Left ventricle myocardium inferior (tissue), 1 donor: Measurements from ENCODE around the gene ZSCAN22. TPM values are rescaled to one million over a fixed set of nuclear protein-coding genes. Genes with fewer than 3 reads are reported as not detected.

ENCODE experiments used
- DNase-seq: peaks from one replicate; pipeline ENCODE4 v3.0.0-alpha.2; 2020
- H3K27ac ChIP-seq: fragments of 200-600 bp; replicated peaks from 2 replicates; pipeline ENCODE4 v1.8.0; 2021
- H3K27me3 ChIP-seq: fragments of 200-600 bp; 2 replicates; pipeline ENCODE4 v1.8.0; 2021; ENCODE audit warnings: low read depth
- H3K36me3 ChIP-seq: fragments of 200-600 bp; 2 replicates; pipeline ENCODE4 v1.8.0; 2021
- H3K4me1 ChIP-seq: fragments of 200-600 bp; 2 replicates; pipeline ENCODE4 v1.8.0; 2021
- H3K4me3 ChIP-seq: fragments of 200-600 bp; 2 replicates; pipeline ENCODE4 v1.8.0; 2021; ENCODE audit warnings: mild to moderate bottlenecking, moderate library complexity
- H3K9me3 ChIP-seq: fragments of 200-600 bp; replicated peaks from 2 replicates; pipeline ENCODE4 v1.8.0; 2021
- intact Hi-C: fragments of 100-400 bp; cut with micrococcal nuclease; formaldehyde crosslinking; loops from one replicate; pipeline ENCODE4 v1.11.0; 2022
- total RNA-seq: library from RNA; stranded (reverse); fragmentation: NEBNext Ultra II Directional; extraction: Animal tissue kit (Norgen Biotek cat#: 25700); gene quantifications from one replicate; pipeline ENCODE4 v1.2.1, GENCODE V29; 2021
- TF ChIP-seq, protein P1 (sequence below): fragments of 200-600 bp; IDR thresholded peaks from 2 replicates; pipeline ENCODE4 v1.8.0; 2021; ENCODE audit warnings: antibody characterized with exemption, mild to moderate bottlenecking, borderline replicate concordance
- donor health status: DM: no; HTN: yes; CAD: no; lungs with severe emphysema.

ZSCAN22 gene
- total RNA-seq, 1 donor from 2014 or later = 1.8 TPM

DNA sequence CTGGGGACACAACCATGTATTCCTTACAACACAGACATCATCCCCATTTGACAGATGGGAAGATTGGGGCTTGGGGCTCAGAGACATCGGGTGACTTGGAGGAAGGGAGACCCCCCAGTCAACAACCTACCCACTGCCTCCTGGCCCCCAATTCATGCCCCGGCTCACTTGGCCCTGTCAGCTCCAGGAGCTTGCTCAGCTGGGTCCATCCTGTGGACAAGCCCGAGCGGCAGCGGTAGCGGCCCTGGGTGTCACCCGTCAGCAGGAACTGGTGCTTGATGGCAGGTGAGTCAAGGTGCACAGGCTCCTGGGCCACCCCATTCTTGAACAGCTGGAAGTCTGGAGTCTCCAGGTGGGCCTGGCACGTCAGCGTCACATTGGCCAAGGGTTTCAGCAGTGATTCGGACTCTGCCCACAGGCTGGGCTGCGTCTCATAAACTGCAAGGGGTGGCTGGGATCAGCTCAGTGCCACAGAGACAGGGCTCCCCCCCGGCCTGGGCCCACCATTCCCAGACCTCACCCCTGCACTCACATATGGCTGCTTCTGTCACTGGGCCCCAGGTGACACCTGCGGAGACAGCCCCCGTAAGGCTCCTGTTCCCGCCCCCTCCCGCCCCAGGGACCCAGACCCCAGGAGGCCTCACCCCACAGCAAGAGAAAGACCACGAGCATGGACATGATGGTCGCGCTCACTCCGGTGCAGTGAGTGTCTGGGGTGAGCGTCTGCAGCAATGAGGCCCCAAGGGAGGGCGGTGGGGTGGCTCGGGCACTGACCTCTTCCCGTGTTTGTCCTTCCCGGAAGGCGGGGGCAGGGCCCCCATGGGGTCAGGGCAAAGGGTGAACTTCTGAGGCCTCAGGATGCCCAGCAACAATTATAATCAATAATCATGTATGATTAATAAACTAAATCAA, 26.2 kb downstream of the ZSCAN22 start, which contains the start of gene A1BG:
A1BG (minus strand) TSS at position 733 of the 912 bp plus-strand sequence; CDS start at position 678, 55 bp downstream.
- H3K4me1 ChIP-seq = peaks cover 44% of the 10 kb centered on the region
- H3K4me3 ChIP-seq = no peak within 1 kb of the TSS
- TF ChIP-seq, protein P1, sequence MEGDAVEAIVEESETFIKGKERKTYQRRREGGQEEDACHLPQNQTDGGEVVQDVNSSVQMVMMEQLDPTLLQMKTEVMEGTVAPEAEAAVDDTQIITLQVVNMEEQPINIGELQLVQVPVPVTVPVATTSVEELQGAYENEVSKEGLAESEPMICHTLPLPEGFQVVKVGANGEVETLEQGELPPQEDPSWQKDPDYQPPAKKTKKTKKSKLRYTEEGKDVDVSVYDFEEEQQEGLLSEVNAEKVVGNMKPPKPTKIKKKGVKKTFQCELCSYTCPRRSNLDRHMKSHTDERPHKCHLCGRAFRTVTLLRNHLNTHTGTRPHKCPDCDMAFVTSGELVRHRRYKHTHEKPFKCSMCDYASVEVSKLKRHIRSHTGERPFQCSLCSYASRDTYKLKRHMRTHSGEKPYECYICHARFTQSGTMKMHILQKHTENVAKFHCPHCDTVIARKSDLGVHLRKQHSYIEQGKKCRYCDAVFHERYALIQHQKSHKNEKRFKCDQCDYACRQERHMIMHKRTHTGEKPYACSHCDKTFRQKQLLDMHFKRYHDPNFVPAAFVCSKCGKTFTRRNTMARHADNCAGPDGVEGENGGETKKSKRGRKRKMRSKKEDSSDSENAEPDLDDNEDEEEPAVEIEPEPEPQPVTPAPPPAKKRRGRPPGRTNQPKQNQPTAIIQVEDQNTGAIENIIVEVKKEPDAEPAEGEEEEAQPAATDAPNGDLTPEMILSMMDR = no peak
- no peaks in the 10 kb centered on the region for H3K9me3 ChIP-seq
- no peak within 1 kb of the TSS for H3K27ac ChIP-seq
- no peaks in the 10 kb centered on the region for H3K36me3 ChIP-seq
- intact Hi-C loops = no loop called here
- H3K27me3 ChIP-seq = peaks cover 100% of the 10 kb centered on the region
- no peak for DNase-seq

DNA sequence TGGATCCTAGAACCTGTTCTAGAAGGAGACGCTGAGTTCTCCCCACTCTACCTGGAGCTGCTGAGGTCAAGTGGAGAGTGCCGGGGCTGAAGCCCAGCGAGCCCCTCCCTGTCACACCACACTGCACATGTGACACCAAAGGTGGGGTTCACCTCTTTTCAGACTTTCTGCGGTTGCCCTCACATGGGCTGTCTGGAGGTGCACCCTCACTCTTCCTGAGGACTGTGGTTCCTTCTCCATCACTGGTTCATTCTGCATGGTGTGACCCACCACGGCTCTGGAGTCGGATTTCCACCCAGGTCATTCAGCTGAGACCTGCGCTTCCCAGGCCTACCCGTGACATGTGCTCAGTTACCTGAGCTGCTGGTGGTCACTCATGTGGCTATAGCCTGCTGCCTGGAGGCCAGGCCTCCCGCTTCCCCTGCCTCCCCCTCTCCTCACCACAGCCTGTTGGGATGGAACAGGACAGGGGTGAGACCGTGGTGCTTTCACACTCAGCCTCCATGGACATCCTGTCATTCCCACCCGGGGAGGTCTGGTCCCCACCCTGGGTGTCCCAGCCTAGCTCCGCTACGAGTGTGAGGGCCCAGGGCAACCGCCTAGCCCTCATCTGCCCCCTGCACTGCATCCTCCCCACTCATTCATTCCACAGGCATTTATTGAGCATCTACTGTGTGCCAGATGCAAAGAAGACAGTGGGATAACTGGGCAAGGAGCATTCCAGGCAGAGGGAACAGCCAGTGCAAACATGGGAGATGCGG, 27.1 kb downstream of the ZSCAN22 start:
- Histone ChIP-seq H3K9me3 (no peaks in the 10 kb centered on the region), H3K4me3 (no peak overlapping the region), H3K36me3 (no peaks in the 10 kb centered on the region), H3K4me1 (peaks cover 38% of the 10 kb centered on the region), H3K27ac (no peak overlapping the region), H3K27me3 (peaks cover 95% of the 10 kb centered on the region)
- intact Hi-C loops = no loop called here
- DNase-seq = no peak
- TF ChIP-seq, protein P1 = no peak

DNA sequence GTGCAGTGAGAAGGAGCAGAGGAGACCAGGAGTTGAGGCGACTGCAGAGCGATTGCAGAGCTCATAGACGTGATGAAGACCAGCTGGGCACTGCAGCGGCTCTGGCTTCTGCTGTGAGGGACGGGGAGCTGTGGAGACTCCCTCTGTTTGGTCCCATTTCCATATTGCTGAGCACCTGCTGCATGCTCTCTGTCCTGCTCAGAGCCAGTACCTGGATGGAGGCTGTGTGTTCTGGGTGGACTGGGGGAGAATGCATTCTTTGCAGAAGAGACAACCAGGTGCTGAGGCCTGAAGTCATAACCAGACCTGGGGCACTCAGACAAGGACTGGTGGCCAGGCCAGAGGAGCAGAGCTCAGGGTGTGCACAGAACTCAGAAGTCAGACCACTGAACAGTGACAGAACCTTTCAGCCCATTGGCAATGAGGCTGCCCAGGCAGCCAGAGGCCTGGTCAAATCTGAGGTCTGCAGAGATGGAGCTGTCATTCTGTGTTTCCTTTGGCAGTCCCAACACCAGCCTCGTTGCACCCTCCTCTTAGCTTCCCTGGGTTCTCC, 27.8 kb downstream of the ZSCAN22 start:
- Histone ChIP-seq H3K4me1 (peaks cover 38% of the 10 kb centered on the region), H3K27me3 (peaks cover 88% of the 10 kb centered on the region), H3K9me3 (no peaks in the 10 kb centered on the region), H3K27ac (no peak overlapping the region), H3K36me3 (no peaks in the 10 kb centered on the region), H3K4me3 (no peak overlapping the region)
- TF ChIP-seq, protein P1 = no peak
- intact Hi-C loops = no loop called here
- DNase-seq = no peak

DNA sequence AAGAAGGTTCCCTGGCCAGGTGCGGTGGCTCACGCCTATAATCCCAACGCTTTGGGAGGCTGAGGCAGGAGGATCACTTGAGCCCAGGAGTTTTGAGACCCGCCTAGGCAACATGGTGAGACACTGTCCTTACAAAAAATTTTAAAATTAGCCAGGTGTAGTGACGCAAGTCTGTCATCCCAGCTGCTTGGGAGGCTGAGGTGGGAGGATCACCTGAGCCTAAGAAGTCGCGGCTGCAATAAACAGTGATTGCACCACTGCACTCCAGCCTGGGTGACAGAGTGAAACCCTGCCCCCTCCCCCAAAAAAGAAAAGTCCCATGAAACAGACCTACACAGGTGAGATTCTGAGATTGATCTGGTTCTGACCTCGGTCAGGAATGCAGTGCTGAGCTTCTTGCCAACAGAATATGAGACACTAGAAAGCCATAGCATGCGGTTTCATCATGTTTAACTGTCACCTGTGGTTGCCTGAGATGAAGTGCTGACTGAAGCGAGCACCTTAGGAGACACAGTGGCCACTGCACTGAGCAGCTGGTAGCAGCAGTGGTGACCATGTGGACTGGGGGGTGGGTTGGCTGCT, 28.5 kb downstream of the ZSCAN22 start:
- H3K36me3 ChIP-seq = no peaks in the 10 kb centered on the region
- peaks cover 31% of the 10 kb centered on the region for H3K4me1 ChIP-seq
- H3K4me3 ChIP-seq = peak overlapping the region; percentile 64
- H3K27me3 ChIP-seq = peaks cover 81% of the 10 kb centered on the region
- H3K27ac ChIP-seq = no peak overlapping the region
- TF ChIP-seq, protein P1 = no peak
- intact Hi-C loops = no loop called here
- DNase-seq = no peak
- no peaks in the 10 kb centered on the region for H3K9me3 ChIP-seq
